HUES48 (cell line): ENCODE results near the gene DGKB.

Source experiments
- H3K27ac ChIP-seq: one replicate; pipeline ENCODE4 v1.7.0; 2013; ENCODE audit warnings: low read depth, low read length, inconsistent platforms
- H3K27me3 ChIP-seq: 2 replicates; pipeline ENCODE4 v1.6.1; 2013; ENCODE audit warnings: mild to moderate bottlenecking, low read length; ENCODE audit not compliant: control insufficient read depth, insufficient read depth
- H3K36me3 ChIP-seq: 2 replicates; pipeline ENCODE4 v1.6.1; 2013; ENCODE audit warnings: low read length; ENCODE audit not compliant: control insufficient read depth, insufficient read depth
- H3K4me1 ChIP-seq: 2 replicates; pipeline ENCODE4 v1.6.1; 2013; ENCODE audit warnings: mild to moderate bottlenecking, low read length; ENCODE audit not compliant: control insufficient read depth, insufficient read depth
- H3K4me3 ChIP-seq: 2 replicates; pipeline ENCODE4 v1.5.1; 2013; ENCODE audit warnings: mild to moderate bottlenecking, low read depth, low read length
- H3K9ac ChIP-seq: 2 replicates; pipeline ENCODE4 v1.6.1; 2013; ENCODE audit warnings: mild to moderate bottlenecking, low read depth, low read length, moderate library complexity
- H3K9me3 ChIP-seq: 2 replicates; pipeline ENCODE4 v1.6.1; 2013; ENCODE audit warnings: low read length; ENCODE audit not compliant: control insufficient read depth, insufficient read depth

The DGKB gene

GRCh38 chr7:14793151-14793550, 109.4 kb downstream of the DGKB start:
- Histone ChIP-seq H3K27ac (no peak overlapping the region), H3K4me1 (peaks cover 30% of the 10 kb centered on the region), H3K27me3 (no peaks in the 10 kb centered on the region), H3K9me3 (no peaks in the 10 kb centered on the region), H3K36me3 (no peaks in the 10 kb centered on the region), H3K9ac (no peak overlapping the region), H3K4me3 (no peak overlapping the region)

- H3K4me1 ChIP-seq, result peaks cover 1% of the 10 kb centered on the region; the same call in 1 of the 2 replicates
- no peak overlapping the region for H3K4me3 ChIP-seq
Observed at GRCh38 chr7:14787551-14787950, 115.0 kb downstream of the DGKB start.

DNA sequence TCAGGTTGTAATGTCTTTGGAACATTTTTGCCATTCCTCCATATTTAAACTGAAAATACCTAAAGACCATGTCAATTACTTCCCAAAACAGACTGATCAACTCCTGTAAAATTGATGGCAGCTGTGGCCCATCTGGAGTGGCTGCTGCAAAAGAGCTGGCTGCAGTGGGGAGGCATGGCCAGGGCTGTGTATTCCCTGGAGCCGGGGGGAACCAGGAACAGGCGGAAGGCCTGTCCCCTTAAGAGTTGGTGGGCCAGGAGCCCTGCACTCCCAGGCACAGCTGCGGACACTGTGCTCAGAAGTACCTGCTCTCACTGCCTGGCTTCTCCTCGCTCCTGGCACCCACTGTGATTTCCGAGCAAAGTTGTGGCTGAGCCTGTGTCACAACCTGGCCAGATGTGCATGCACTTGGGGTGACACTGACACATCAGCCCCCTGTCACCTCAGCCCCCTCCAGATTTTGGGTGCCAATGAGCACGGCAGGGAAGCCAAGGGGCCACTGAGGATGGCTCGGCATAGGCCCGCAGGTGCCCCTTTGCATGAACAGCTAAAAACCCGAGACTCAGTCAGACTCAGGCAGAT, 116.1 kb downstream of the DGKB start:
- no peaks in the 10 kb centered on the region for H3K36me3 ChIP-seq
- no peak overlapping the region for H3K4me3 ChIP-seq
- no peak overlapping the region for H3K9ac ChIP-seq
- H3K27me3 ChIP-seq, result no peaks in the 10 kb centered on the region
- no peaks in the 10 kb centered on the region for H3K4me1 ChIP-seq
- H3K9me3 ChIP-seq, result no peaks in the 10 kb centered on the region
- H3K27ac ChIP-seq, result no peak overlapping the region

More at GRCh38 chr7:14787551-14787950, 115.0 kb downstream of the DGKB start:
- no peaks in the 10 kb centered on the region for H3K27me3 ChIP-seq
- H3K9me3 ChIP-seq, result no peaks in the 10 kb centered on the region
- H3K27ac ChIP-seq, result no peak overlapping the region
- no peak overlapping the region for H3K9ac ChIP-seq
- no peaks in the 10 kb centered on the region for H3K36me3 ChIP-seq

DNA sequence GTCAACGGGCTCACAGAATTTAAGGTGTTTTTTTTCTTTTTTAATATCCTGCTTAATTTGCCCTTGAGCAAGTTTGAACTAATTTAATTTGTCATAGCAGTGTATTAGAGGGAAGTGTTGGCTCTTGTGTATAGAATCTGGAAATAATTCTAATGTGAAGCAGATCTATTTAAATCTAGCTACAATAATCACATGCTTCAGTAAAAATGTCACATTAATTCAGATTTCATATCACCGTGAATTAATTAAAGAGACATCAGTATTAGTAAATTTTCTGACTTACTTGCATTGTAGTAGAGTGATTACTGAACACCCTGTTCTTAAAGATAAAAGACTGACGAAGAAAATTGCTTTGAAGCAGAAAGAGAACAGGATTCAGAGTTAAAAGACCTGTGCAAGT, 124.7 kb downstream of the DGKB start:
- Histone ChIP-seq H3K9ac (no peak overlapping the region), H3K4me3 (no peak overlapping the region), H3K27ac (no peak overlapping the region), H3K9me3 (peaks cover 21% of the 10 kb centered on the region), H3K4me1 (no peaks in the 10 kb centered on the region), H3K27me3 (no peaks in the 10 kb centered on the region), H3K36me3 (no peaks in the 10 kb centered on the region)

GRCh38 chr7:14776266-14776665, 126.3 kb downstream of the DGKB start:
- Histone ChIP-seq H3K36me3 (no peaks in the 10 kb centered on the region), H3K4me3 (no peak overlapping the region), H3K4me1 (no peaks in the 10 kb centered on the region), H3K27ac (no peak overlapping the region), H3K9me3 (peaks cover 21% of the 10 kb centered on the region), H3K9ac (no peak overlapping the region), H3K27me3 (no peaks in the 10 kb centered on the region)

DNA sequence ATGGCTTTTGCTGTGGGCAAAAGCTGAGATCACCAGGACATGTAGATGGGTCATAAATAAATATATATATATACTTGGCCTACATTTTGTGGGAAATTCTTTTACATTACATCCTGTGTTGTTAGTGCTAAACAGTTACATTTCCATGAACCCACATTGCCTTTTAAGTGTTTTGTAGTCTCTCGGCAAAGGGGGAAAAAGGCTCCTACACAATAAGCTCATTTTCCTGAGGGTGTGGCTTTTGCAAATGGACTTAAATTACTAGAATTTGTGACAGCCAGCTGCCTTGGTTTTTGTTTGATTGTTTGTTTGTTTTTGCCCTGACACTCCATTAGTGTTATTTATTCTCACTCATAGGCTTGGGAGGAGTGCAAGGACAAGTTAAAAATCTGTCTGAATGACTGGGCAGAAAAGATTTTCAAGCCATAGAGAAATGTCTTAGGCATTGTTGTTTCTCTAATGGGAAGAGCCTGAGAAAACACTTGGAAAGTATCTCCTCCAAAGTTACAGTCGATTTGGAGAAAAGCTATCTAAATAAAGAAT, 128.8 kb downstream of the DGKB start:
- no peaks in the 10 kb centered on the region; the same call in 1 of the 2 replicates for H3K4me1 ChIP-seq
- H3K9me3 ChIP-seq, result peaks cover 21% of the 10 kb centered on the region
- no peaks in the 10 kb centered on the region for H3K36me3 ChIP-seq
- H3K4me3 ChIP-seq, result no peak overlapping the region
- no peaks in the 10 kb centered on the region for H3K27me3 ChIP-seq
- H3K27ac ChIP-seq, result no peak overlapping the region
- H3K9ac ChIP-seq, result no peak overlapping the region

- Histone ChIP-seq H3K4me1 (no peaks in the 10 kb centered on the region; the same call in 1 of the 2 replicates), H3K9ac (no peak overlapping the region), H3K27me3 (no peaks in the 10 kb centered on the region), H3K36me3 (no peaks in the 10 kb centered on the region), H3K9me3 (0 out of 2 replicates have a peak, but pooled peaks cover 2% of the 10 kb centered on the region), H3K4me3 (no peak overlapping the region), H3K27ac (no peak overlapping the region)
Observed at GRCh38 chr7:14770614-14771013, 131.9 kb downstream of the DGKB start.

GRCh38 chr7:14769261-14769660, 133.3 kb downstream of the DGKB start:
- Histone ChIP-seq H3K36me3 (no peaks in the 10 kb centered on the region), H3K27ac (no peak overlapping the region), H3K9ac (no peak overlapping the region), H3K4me1 (no peaks in the 10 kb centered on the region; the same call in 1 of the 2 replicates), H3K9me3 (no peaks in the 10 kb centered on the region), H3K4me3 (no peak overlapping the region), H3K27me3 (no peaks in the 10 kb centered on the region)

DNA sequence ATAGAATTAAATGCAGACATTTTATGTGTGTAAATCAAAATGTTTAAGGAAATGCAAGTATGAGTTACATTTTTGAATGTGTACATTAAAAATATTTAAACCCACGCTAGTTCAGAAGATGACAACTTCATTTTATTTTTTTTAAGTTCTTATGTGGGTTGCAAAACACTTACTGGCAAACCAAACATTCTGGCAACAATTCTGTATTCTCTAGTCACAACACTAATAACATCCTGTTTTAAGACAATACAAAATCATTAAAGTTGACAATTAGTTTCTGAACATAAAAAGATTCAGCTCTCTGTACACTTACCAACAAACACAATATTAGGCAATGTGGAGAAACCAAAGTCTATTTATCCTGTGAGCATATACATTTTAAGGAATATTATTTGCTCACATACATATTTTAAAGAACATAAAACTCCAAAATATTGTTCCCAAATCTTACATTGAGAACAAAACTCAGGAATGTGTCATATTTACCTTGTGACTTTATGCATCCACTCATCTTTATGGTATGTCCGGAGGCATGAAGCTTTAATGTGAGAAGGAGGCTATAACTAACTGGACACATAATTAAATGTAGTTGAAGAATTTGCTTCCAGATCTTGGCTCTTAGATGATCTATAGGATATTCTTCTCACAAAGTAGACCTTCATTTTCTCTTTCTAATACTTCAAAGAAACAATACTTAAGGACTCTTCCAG, 134.7 kb downstream of the DGKB start:
- Histone ChIP-seq H3K4me1 (no peaks in the 10 kb centered on the region; the same call in 1 of the 2 replicates), H3K36me3 (no peaks in the 10 kb centered on the region), H3K4me3 (no peak overlapping the region), H3K27ac (no peak overlapping the region), H3K9me3 (no peaks in the 10 kb centered on the region), H3K9ac (no peak overlapping the region), H3K27me3 (no peaks in the 10 kb centered on the region)

DNA sequence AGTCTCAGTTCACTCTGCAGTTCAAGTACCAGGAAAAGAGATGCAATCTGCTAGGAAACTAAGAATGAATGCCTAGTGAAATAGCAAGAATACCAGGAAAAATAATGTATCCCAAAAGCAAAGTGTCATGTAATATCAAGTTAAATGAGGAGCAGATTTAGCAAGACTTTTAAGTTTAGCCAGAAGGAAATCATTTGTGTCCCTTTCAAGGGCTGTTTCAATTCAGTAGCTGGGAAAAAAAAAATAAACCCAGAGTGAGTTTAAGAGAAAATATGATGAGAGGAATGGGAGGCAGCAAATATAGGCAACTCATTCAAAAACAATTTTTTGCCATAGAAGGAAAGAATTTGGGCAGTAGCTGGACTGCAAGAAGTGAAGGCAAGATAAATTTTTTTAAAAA, 135.8 kb downstream of the DGKB start:
- Histone ChIP-seq H3K9ac (no peak overlapping the region), H3K36me3 (no peaks in the 10 kb centered on the region), H3K27me3 (no peaks in the 10 kb centered on the region), H3K4me3 (no peak overlapping the region), H3K9me3 (no peaks in the 10 kb centered on the region), H3K4me1 (peaks cover 3% of the 10 kb centered on the region; the same call in 1 of the 2 replicates), H3K27ac (no peak overlapping the region)

DNA sequence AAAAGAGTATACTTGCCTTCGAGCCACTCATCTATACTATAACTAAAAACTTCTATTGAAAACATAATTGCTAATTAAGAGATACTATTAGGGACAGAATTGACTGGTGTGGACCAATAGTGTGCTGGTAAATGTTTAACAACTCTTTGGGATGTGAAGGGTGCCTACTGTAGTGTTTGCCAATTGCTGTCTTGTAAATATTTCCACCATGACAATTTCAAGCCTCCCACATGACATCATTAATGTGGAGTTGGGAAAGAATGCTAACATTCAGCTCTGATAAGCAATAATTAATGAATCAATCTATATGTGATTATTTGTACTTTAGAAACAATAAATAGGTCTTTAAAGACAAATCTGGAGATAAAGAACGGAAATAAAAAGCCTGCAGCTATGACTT, 136.8 kb downstream of the DGKB start:
- Histone ChIP-seq H3K9me3 (no peaks in the 10 kb centered on the region), H3K4me3 (no peak overlapping the region), H3K9ac (no peak overlapping the region), H3K27ac (no peak overlapping the region), H3K4me1 (peaks cover 7% of the 10 kb centered on the region; the same call in 1 of the 2 replicates), H3K36me3 (no peaks in the 10 kb centered on the region), H3K27me3 (no peaks in the 10 kb centered on the region)
